GM12873 (cell line): ENCODE measurements around the gene CYSRT1.

Experiments used
- TF ChIP-seq, protein P1 (sequence below): IDR thresholded peaks from 2 replicates; pipeline ENCODE4 v1.5.1; 2012; ENCODE audit warnings: low read depth, mild to moderate bottlenecking, moderate library complexity, low read length, control low read depth; ENCODE audit not compliant: insufficient read depth; ENCODE audit errors: missing control alignments

The CYSRT1 gene

DNA sequence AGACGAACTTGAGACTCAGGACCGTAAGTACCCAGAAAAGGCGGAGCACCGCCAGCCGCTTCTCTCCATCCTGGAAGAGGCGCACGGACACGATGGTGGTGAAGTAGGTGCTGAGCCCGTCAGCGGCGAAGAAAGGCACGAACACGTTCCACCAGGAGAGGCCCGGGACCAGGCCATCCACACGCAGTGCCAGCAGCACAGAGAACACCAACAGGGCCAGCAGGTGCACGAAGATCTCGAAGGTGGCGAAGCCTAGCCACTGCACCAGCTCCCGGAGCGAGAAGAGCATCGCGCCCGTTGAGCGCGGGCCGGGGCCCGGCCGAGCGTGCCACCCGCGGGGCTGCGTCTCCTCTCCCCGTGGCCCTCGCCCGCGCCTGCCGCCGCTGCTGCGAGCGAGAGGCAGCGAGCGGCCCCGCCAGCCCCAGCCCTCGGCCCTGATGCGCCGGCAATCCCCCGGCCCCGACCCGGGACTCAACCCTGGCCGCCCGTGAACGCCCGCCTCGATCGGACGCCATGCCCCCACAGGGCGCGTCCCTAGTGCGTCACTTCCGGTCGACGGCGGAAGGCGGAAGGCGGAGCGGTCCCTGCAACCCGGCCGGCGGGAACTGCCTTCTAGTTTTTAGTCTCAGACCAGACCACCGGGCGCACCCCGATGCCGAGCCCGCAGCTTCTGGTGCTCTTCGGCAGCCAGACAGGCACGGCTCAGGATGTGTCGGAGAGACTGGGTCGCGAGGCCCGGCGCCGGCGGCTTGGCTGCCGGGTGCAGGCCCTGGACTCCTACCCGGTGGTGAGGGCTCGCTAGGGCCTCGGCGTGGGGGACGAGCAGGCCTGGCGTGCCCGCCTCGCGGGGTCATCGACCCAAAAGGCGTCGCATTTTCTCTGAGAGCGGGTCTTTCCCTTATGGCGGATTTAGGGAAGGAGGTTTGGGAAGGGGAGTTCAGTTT, 19.6 kb upstream of the CYSRT1 start, which contains the start of the genes NDOR1 and TMEM203:
Gene NDOR1, plus strand, starts transcription at position 575 of the 944 bp plus-strand sequence. Its CDS starts 78 bp downstream, at position 653.
Gene TMEM203, minus strand, starts transcription at position 523 of the 944 bp plus-strand sequence. Its CDS starts 234 bp downstream, at position 289.
- TF ChIP-seq, protein P1, sequence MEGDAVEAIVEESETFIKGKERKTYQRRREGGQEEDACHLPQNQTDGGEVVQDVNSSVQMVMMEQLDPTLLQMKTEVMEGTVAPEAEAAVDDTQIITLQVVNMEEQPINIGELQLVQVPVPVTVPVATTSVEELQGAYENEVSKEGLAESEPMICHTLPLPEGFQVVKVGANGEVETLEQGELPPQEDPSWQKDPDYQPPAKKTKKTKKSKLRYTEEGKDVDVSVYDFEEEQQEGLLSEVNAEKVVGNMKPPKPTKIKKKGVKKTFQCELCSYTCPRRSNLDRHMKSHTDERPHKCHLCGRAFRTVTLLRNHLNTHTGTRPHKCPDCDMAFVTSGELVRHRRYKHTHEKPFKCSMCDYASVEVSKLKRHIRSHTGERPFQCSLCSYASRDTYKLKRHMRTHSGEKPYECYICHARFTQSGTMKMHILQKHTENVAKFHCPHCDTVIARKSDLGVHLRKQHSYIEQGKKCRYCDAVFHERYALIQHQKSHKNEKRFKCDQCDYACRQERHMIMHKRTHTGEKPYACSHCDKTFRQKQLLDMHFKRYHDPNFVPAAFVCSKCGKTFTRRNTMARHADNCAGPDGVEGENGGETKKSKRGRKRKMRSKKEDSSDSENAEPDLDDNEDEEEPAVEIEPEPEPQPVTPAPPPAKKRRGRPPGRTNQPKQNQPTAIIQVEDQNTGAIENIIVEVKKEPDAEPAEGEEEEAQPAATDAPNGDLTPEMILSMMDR, result no peak

DNA sequence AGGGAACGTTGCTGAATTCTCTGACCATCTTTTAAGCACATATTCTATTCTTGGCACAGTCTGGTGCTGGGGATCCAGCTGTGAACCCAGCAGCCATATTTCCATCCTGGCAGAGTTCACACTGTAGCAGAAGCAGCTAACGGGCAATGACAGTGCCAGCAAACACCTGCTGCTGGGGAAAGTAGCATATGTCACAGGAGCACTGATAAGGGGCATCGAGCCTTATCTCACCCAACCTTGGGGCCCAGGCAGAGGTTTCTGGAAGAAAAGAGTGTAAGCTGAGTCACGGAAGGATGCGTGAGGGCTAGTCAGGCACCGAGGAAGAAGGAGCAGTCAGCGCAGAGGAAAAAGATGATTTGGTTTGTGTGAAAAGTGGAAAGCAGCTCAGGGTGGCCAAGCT, 18.4 kb upstream of the CYSRT1 start:
- TF ChIP-seq, protein P1, result no peak

DNA sequence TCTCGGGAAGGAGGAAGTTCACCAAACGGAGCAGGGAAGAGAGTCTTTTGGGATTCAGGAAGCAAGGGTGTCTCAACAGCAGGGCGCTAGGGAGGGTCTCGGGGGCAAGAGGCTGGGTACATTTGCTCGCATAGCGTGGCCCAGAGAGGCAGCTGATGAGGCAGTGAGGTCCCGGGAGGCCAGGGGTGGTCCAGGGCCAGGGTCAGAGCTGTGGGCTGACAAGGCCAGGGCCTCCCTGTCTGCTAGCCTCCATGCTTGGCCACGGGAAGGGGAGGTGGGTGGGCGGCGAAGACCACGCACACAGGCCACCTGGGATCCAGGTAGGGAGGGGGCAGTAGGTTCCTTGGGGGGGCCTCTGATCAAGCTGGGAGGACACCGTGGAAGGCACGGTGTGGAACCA, 13.4 kb upstream of the CYSRT1 start:
- TF ChIP-seq, protein P1, result no peak

DNA sequence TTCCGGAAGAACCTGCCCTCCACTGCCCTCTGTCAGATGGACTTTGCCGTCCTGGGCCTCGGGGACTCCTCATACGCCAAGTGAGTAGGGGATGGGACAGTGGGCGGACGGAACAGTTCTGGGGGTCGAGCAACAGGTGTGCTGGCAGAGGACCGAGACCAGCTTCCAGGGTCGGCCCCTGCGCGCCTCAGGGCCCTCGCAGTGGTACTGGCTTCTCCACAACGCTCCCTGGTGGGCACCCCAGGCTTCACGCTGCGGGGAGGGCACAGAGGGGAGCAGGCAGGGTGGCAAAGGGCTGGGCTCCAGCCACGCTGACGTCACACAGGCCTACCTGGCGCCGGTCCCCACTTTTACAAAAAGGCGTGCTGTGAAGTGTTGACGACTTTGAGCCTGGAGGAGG, 12.5 kb upstream of the CYSRT1 start:
- TF ChIP-seq, protein P1, result no peak

DNA sequence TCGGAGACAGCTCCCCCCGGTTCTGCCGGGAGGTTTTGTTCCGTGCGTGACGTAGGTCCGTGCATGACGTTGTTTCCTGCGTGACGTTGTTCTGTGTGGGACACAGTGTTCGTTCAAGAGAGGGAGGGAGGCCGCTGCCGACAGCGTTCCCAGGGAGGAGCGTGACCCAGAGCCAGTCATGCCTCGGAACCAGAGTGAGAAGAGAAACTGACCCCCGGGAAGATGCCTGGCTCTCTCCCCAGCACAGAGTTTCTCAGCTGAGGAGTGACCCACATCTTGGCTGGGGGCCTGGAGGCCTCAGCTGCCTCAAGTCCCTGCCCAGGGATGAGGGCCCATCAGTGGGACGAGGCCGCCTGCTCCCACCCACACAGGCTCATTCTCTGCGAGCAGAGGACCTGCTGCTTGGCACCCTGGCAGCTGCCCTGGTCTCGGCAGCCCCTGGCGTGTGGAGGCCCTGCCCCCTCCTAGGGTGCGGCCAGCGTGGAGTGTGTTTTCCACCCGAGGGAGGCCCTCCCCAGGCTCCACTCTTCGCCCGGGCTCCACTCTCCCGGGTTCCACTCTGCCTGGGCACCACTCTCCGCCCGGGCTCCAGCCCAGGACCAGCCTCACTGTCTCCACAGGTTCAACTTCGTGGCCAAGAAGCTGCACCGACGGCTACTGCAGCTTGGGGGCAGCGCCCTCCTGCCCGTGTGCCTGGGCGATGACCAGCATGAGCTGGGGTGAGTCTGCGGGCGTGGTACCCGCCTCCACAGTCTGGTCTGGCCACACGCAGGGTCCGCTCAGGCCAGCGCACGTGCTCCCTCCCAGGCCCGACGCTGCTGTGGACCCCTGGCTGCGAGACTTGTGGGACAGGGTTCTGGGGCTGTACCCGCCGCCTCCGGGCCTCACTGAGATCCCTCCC, 11.6 kb upstream of the CYSRT1 start:
- TF ChIP-seq, protein P1, result no peak

- TF ChIP-seq, protein P1, result no peak
Measured at GRCh38 chr9:137214620-137215019, 10.4 kb upstream of the CYSRT1 start.
